Measurements from ENCODE around the gene TENM4.

TENM4 gene

GRCh38 chr11:79348976-79349682 lies 91.7 kb downstream of the TENM4 start:
- Histone ChIP-seq H3K27ac (no peak overlapping the region), H3K9me3 (no peaks in the 10 kb centered on the region), H3K36me3 (no peaks in the 10 kb centered on the region), H3K4me3 (no peak overlapping the region), H3K4me1 (peaks cover 0 to 7% (median 0%) of the 10 kb centered on the region in 4 donors), H3K27me3 (no peaks in the 10 kb centered on the region)
- no peak for DNase-seq
- TF ChIP-seq CTCF (IDR thresholded peaks at IDR 0.05): no peak
- intact Hi-C loops (cut with DNase I; ENCODE audit: low total_unique reads): no loop called here

GRCh38 chr11:79346021-79346420 lies 94.8 kb downstream of the TENM4 start:
- Histone ChIP-seq H3K9me3 (no peaks in the 10 kb centered on the region), H3K27me3 (no peaks in the 10 kb centered on the region), H3K4me1 (no peaks in the 10 kb centered on the region), H3K27ac (no peak overlapping the region), H3K36me3 (no peaks in the 10 kb centered on the region), H3K4me3 (no peak overlapping the region)
- DNase-seq: no peak
- no peak for TF ChIP-seq CTCF (IDR thresholded peaks at IDR 0.05)
- intact Hi-C loops (cut with DNase I; ENCODE audit: low total_unique reads): no loop called here

- H3K4me3 ChIP-seq: no peak overlapping the region
- H3K27ac ChIP-seq: no peak overlapping the region
- intact Hi-C loops (cut with DNase I; ENCODE audit: low total_unique reads): no loop called here
- DNase-seq: no peak
- TF ChIP-seq CTCF (IDR thresholded peaks at IDR 0.05): no peak
- no peaks in the 10 kb centered on the region for H3K27me3 ChIP-seq
- H3K36me3 ChIP-seq: no peaks in the 10 kb centered on the region
- H3K9me3 ChIP-seq: no peaks in the 10 kb centered on the region
- H3K4me1 ChIP-seq: no peaks in the 10 kb centered on the region
Observed at GRCh38 chr11:79344753-79345294, 96.0 kb downstream of the TENM4 start.

- DNase-seq: peak in 1 of 2 donors; percentile 54
- H3K27me3 ChIP-seq: no peaks in the 10 kb centered on the region
- no peak for TF ChIP-seq CTCF (IDR thresholded peaks at IDR 0.05)
- no peaks in the 10 kb centered on the region for H3K36me3 ChIP-seq
- no peak overlapping the region for H3K4me3 ChIP-seq
- no peaks in the 10 kb centered on the region for H3K9me3 ChIP-seq
- H3K27ac ChIP-seq: no peak overlapping the region
- H3K4me1 ChIP-seq: no peaks in the 10 kb centered on the region
- intact Hi-C loops (cut with DNase I; ENCODE audit: low total_unique reads): no loop called here
Observed at GRCh38 chr11:79342686-79343085, 98.1 kb downstream of the TENM4 start.

GRCh38 chr11:79342236-79342635 lies 98.6 kb downstream of the TENM4 start:
- Histone ChIP-seq H3K9me3 (no peaks in the 10 kb centered on the region), H3K27me3 (no peaks in the 10 kb centered on the region), H3K36me3 (no peaks in the 10 kb centered on the region), H3K4me3 (no peak overlapping the region), H3K4me1 (no peaks in the 10 kb centered on the region), H3K27ac (no peak overlapping the region)
- DNase-seq: peak in 1 of 2 donors; percentile 20
- TF ChIP-seq CTCF (IDR thresholded peaks at IDR 0.05): no peak
- intact Hi-C loops (cut with DNase I; ENCODE audit: low total_unique reads): no loop called here
